Uterus (tissue), 4 donors: ENCODE results near the gene LRRC71. TPM values are rescaled to one million over a fixed set of nuclear protein-coding genes. Genes with fewer than 3 reads are reported as not detected.

Source experiments
- DNase-seq, 2 donors: peaks; one replicate each; pipeline ENCODE4 v3.0.0-alpha.2; 2019 to 2020
- H3K27ac ChIP-seq, 2 donors: fragments of 200-600 bp; sonication (generic); 1 replicate in 1 of 2; 2 replicates in 1 of 2; pipeline ENCODE4 v1.5.1; 2016 to 2018
- H3K27me3 ChIP-seq, 2 donors: fragments of 200-600 bp; sonication (generic); one replicate each; pipeline ENCODE4 v1.5.1; 2018 to 2019; ENCODE audit warnings: control low read depth in 1 of 2
- H3K36me3 ChIP-seq, 2 donors: fragments of 200-600 bp; sonication (generic); one replicate each; pipeline ENCODE4 v1.5.1; 2019; ENCODE audit warnings: control low read depth in 1 of 2
- H3K4me1 ChIP-seq, 2 donors: fragments of 200-600 bp; sonication (generic); one replicate each; pipeline ENCODE4 v1.5.1; 2018 to 2019; ENCODE audit warnings: control low read depth in 1 of 2
- H3K4me3 ChIP-seq, 2 donors: fragments of 200-600 bp; sonication (generic); 1 replicate in 1 of 2; 2 replicates in 1 of 2; pipeline ENCODE4 v1.5.1; 2018 to 2019; ENCODE audit warnings: mild to moderate bottlenecking in 1 of 2
- H3K9me3 ChIP-seq, 2 donors: fragments of 200-600 bp; sonication (generic); one replicate each; pipeline ENCODE4 v1.5.1; 2019; ENCODE audit warnings: control low read depth in 1 of 2
- CTCF ChIP-seq, 4 experiments: fragments of 200-600 bp in 2 of 4; fragments of 450-650 bp in 2 of 4; sonication (generic) in 2 of 4; IDR thresholded peaks; one replicate each; pipeline ENCODE4 v1.5.1; 2016 to 2019; ENCODE audit warnings: antibody characterized with exemption in 4 of 4, mild to moderate bottlenecking in 2 of 4, moderate library complexity in 1 of 4
- POLR2A ChIP-seq, 2 donors: fragments of 450-650 bp; IDR thresholded peaks; one replicate each; pipeline ENCODE4 v1.6.1; 2016; ENCODE audit warnings: antibody characterized with exemption in 2 of 2, mild to moderate bottlenecking in 1 of 2, moderate library complexity in 1 of 2
- intact Hi-C: fragments of 100-400 bp; cut with DNase I; formaldehyde crosslinking; loops from one replicate; pipeline ENCODE4 v1.15.1; 2023; ENCODE audit warnings: low total_unique reads
- total RNA-seq, 4 donors: library from RNA; depleted of rRNA in 3 of 4; stranded (reverse); fragments of >200 nt in 3 of 4; gene quantifications; one replicate each; pipeline versions ENCODE4 v1.1.0 to v1.2.4, GENCODE V29; 2014 to 2023
- donor health status: DM: yes; HTN: yes; CAD: no.

The LRRC71 gene
- total RNA-seq, 4 donors from 2014 or later, result 0.48 to 3.8 (median 0.91) TPM; not detected in 1

- intact Hi-C loops, result no loop called here
These were observed 7.0 kb downstream of the LRRC71 start for GRCh38 chr1:156927215-156928042.

GRCh38 chr1:156928043-156928602 lies 7.7 kb downstream of the LRRC71 start:
- Histone ChIP-seq H3K4me3 (no peak overlapping the region), H3K9me3 (no peaks in the 10 kb centered on the region), H3K27me3 (peaks cover 0 to under 1% of the 10 kb centered on the region in 2 donors), H3K36me3 (no peaks in the 10 kb centered on the region), H3K4me1 (peaks cover 0 to 17% of the 10 kb centered on the region in 2 donors), H3K27ac (no peak overlapping the region)
- no peak for TF ChIP-seq CTCF (IDR thresholded peaks at IDR 0.05)
- TF ChIP-seq POLR2A (IDR thresholded peaks at IDR 0.05), result no peak
- no peak for DNase-seq
- intact Hi-C loops, result no loop called here

More at GRCh38 chr1:156927215-156928042, 7.0 kb downstream of the LRRC71 start:
- DNase-seq, result peak; percentile 49 to 68
- peaks cover 0 to 17% of the 10 kb centered on the region in 2 donors for H3K4me1 ChIP-seq
- no peaks in the 10 kb centered on the region for H3K36me3 ChIP-seq
- peaks cover 0 to 6% of the 10 kb centered on the region in 2 donors for H3K27me3 ChIP-seq
- H3K9me3 ChIP-seq, result no peaks in the 10 kb centered on the region
- no peak overlapping the region for H3K4me3 ChIP-seq
- H3K27ac ChIP-seq, result no peak overlapping the region
- TF ChIP-seq CTCF (IDR thresholded peaks at IDR 0.05) (peak; percentile 51 to 67 (median 60)), POLR2A (IDR thresholded peaks at IDR 0.05) (no peak)

- H3K27ac ChIP-seq, result no peak overlapping the region
- H3K4me1 ChIP-seq, result peaks cover 0 to 9% of the 10 kb centered on the region in 2 donors
- no peaks in the 10 kb centered on the region for H3K36me3 ChIP-seq
- no peak overlapping the region for H3K4me3 ChIP-seq
- intact Hi-C loops, result no loop called here
- no peaks in the 10 kb centered on the region for H3K9me3 ChIP-seq
- no peaks in the 10 kb centered on the region for H3K27me3 ChIP-seq
- no peak for DNase-seq
- TF ChIP-seq CTCF (IDR thresholded peaks at IDR 0.05), result no peak
- TF ChIP-seq POLR2A (IDR thresholded peaks at IDR 0.05), result no peak
These were observed 9.3 kb downstream of the LRRC71 start for GRCh38 chr1:156929596-156930238.

- Histone ChIP-seq H3K9me3 (no peaks in the 10 kb centered on the region), H3K4me1 (peaks cover 0 to 9% of the 10 kb centered on the region in 2 donors), H3K4me3 (no peak overlapping the region), H3K36me3 (no peaks in the 10 kb centered on the region), H3K27ac (no peak overlapping the region), H3K27me3 (no peaks in the 10 kb centered on the region)
- TF ChIP-seq CTCF (IDR thresholded peaks at IDR 0.05) (no peak), POLR2A (IDR thresholded peaks at IDR 0.05) (no peak)
- intact Hi-C loops, result no loop called here
- no peak for DNase-seq
These were observed 10.1 kb downstream of the LRRC71 start for GRCh38 chr1:156930483-156930882.
